Islet precursor cell (in vitro differentiated cells): Measurements from ENCODE around the gene LRCOL1.
A peak's percentile ranks its signal among the peaks of the same experiment; 100 is the strongest.

Experiments used
- DNase-seq: peaks from one replicate; pipeline ENCODE4 v3.0.0-alpha.2; 2018

LRCOL1 gene

GRCh38 chr12:132635076-132635955, 24.9 kb upstream of the LRCOL1 start:
- no peak for DNase-seq

DNA sequence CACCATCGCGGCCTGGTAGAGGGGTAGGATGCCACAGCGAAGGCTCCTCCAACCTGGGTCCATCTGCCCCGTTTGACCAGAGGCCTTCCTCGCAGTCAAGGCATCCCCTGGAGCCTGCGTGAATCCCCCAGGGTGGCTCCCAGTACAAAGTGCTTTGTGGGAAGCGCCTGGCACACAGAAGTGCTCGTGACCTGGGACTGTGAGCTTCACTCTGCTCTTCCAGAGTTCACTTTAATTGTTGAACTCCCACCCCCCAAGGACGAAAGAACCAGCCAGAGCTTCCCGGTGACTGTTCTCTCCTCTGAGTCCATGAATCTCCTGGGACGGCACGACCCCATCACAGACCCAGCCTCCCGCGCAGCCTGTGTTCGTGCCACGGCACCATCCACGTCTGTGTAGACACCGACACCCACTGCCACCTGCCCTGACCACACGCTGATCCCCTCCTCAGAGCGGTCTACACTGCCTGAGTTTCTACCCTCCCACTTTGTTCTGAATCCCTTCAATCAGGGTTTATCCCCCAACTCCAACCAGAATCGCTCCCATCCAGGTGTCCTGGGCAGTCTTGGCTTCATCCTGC, 24.1 kb upstream of the LRCOL1 start:
- DNase-seq = no peak

- no peak for DNase-seq
These were observed 23.5 kb upstream of the LRCOL1 start for GRCh38 chr12:132633901-132634300.

DNA sequence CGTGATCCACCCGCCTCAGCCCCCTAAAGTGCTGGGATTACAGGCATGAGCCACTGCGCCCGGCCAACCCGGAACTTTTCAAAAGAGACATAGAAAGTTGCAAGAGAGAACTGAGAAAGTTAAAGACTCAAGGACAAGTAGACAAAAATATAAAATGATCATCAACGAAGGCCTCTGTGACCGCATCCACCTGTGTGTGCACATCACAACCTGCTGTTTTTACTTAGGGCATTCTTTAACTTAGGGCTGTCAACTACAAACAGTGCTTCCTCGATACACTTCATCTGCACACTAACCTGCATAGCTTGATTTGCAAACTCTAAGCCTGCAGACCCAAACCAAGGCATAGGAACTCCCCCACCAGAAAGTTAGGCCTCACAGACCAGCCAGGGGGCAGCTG, 23.0 kb upstream of the LRCOL1 start:
- DNase-seq = no peak

DNA sequence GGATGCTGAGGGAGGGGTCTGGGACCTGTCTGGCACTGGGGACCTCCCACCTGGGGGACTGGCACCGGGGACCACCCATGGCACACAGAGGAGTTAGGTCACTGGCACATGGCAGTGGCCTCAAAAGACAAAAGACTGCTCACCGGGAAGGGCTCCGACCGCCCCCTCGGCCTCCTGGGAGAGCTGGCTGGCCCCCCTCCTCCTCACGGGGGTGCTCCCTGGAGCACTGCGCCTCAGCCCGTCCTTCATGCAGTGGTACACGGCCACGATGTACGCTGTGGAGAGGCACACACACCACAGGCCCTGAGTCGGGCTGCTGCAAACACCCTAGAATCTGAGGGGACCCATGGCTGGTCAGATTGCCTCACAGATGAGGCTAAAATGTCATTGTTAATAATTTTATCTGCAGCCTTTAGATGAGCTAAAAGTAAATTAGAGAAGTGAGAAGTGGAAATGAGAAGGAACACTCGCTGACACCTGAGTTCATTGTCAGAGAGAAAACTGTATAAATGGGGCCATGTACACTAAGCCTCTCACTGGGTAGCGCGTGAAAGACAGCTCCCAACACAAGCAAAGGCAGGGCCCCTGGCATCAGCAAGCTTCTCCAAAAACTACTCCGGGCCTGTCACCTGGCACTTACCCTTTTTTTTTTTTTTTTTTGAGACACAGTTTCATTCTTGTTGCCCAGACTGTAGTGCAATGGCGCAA, 22.3 kb upstream of the LRCOL1 start:
- DNase-seq = no peak

GRCh38 chr12:132631666-132632065, 21.3 kb upstream of the LRCOL1 start:
- no peak for DNase-seq

GRCh38 chr12:132630672-132631071, 20.3 kb upstream of the LRCOL1 start:
- no peak for DNase-seq

GRCh38 chr12:132629330-132629729, 18.9 kb upstream of the LRCOL1 start:
- no peak for DNase-seq

DNA sequence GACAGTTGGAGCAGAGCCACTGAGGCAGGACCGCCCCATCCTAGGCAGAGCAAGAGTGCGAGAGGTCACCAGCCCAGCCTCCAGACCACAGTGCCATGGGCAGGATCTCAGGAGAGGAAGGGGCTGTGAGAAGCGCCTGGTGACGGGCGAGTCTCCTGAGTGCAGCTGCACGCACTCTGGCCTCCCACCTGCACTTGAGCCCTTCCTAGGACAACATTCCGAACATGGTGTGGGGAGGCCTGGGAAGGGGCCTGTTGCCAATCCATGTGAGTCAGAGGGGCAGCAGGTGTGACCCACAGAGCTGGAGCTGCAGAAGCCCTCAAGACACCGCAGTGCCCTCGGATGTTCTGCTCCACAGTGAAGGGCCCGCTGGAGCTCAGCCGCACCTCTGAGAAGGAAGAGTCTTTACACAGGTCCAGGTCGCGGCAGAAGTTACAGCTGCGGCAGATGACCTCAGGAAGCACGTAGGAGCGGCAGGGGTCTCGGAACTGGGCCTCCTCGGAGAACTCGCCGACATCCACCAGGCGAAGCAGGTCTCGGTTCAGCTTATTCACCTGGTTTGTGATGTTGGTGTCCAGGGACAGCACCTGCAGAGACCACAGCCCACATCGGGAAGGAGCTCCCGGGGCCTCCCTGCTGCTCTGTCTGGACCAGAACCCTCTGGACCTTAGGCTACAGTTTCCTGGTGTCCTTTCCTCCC, 15.5 kb upstream of the LRCOL1 start:
- no peak for DNase-seq

DNA sequence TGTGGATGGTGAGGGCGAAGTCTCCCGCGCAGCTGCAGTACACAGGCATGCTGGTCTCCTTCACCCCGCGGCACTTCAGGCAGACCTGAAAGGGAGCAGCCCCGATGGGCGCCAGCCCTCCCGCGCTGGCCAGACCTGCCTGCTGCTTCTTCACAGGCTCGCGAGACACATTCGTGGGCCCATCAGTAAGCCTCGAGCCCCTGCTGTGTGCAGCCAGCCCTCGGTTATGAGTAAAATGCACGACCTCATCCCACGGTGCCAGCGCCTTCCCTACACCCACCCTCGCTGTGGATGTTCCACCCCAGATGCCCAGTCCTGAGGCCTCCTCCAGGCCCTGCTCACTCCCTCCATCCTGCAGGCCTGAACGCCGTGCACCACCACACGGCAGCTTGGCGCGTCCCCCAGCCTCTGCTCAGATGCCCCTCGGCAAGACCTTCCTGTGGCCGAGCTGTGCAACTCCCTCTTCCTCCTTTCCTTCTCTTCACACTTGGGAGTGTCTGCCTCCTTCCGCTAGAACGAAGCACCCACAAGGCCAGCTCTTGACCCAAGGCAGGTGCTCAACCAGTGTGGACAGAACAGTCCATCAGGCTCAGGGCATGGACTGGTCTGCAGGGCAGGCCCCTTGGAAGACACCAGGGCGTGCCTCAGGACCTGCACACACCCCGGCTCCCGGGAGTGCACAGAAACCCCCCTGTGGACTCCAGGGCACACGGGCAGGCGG, 14.7 kb upstream of the LRCOL1 start:
- DNase-seq = no peak

- no peak for DNase-seq
These were observed 13.9 kb upstream of the LRCOL1 start for GRCh38 chr12:132624186-132624855.

- no peak for DNase-seq
These were observed 12.9 kb upstream of the LRCOL1 start for GRCh38 chr12:132623072-132623869.

DNA sequence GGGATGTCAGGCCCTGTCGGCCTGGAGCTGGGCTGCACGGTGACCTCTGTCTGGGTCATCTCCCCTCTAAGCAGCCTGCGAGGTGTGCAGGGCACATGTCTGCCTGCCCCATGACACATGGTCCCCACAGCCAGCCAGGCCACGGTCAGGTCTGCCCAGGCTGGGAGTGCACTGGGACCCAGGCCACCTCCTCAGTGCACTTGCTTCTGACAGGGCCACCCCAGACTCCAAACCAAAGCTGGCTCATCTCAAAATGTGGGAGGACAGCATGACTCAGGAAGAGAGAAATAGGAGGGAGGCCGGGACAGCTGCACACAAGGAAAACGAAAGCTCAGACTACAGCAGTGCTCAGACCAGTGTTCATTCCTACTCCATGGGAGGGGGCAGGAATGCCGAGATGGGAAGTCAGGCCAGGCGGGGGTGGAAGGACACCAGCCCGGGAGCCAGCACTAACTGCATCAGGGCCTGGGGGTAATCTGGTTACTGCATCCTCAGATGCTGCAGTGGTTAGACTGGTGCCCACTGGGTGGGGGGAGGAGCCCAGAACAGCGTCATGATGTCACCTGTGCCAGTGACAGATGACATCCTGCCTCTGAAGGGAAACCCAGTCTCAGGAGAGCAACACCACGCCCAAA, 12.2 kb upstream of the LRCOL1 start:
- peak; percentile 77 for DNase-seq

DNA sequence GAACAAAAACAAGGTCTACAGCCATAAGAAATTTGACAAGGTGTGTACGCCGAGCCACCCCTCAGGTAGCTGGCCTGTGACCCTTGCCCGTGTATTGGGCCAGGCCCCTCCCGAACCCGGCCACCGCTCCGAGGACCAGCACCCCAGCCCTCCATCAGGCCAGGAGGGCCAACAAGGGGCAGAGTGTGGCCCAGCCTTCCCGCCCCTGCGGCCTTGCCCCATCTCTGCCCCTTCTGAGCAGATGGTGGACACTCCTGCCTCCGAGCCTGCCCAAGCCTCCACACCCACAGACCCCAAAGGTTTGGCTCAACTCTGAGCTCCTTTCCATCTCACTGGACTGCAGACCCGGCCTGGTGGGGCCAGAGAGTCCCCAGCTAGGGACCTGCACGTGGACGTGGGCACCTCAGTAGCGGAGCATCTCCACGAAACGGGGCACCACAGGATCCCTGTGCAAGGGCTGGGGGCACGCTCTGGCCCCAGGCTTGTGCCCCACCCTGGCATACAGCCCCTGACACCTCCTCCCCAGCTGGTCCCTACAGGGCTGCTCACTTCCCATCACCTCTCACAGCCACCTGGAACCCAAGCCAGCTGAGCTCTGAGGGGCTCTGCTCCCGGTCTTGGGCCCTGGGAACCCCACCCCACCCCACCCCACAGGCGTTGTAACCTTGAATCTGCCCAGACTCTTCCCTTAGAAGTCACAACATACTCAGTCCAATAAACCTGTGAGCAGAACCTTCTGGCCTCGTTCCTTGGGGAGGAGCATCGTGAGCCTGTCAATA, 11.5 kb upstream of the LRCOL1 start:
- DNase-seq = no peak

GRCh38 chr12:132620899-132621656, 10.7 kb upstream of the LRCOL1 start:
- DNase-seq = no peak

- no peak for DNase-seq
These were observed 9.9 kb upstream of the LRCOL1 start for GRCh38 chr12:132620113-132620898.

DNA sequence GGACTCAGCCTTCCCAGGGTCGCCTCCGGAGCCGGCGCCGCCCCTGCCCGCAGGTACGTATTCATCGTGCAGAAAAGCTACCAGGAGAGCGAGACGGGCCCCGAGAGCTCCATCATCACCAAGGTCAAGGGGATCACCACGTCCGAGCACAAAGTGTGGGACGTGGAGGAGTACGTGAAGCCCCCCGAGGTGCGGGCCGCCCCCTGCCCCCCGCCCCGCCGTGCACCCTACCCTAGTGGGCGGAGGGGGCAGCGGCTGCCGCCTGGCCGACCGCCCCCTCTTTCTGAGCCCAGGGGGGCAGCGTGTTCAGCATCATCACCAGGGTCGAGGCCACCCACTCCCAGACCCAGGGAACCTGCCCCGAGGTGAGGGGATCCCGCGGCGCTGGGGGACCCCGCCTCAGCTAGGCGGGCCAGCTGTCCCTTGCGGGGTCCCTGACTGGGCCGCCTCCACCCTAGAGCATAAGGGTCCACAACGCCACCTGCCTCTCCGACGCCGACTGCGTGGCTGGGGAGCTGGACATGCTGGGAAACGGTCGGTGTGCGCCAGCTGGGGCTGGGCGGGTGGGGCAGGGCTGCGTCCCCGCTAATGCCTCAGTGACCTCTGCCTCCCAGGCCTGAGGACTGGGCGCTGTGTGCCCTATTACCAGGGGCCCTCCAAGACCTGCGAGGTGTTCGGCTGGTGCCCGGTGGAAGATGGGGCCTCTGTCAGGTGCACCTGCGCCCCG, 9.2 kb upstream of the LRCOL1 start:
- DNase-seq = no peak

DNA sequence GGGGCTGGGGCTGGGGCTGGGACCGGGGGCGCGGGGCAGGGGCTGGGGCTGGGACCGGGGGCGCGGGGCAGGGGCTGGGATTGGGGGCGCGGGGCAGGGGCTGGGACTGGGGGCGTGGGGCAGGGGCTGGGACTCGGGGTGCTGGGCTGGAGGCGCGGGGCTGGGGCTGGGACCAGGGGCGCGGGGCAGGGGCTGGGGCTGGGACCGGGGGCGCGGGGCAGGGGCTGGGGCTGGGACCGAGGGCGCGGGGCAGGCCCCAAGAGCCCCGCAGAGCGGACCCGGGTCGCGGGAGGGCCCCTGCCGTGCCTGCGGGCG, 8.6 kb upstream of the LRCOL1 start:
- DNase-seq = no peak
